GM21737 (cell line): ENCODE data around the gene LRTM2.

Source experiments
- ATAC-seq: cut with Tn5 transposase; IDR thresholded peaks from one replicate; pipeline ENCODE4 v1.9.1; 2021; ENCODE audit warnings: mild to moderate bottlenecking, moderate library complexity; ENCODE audit not compliant: unreplicated experiment

Gene LRTM2

GRCh38 chr12:1842183-1842904 is 22.0 kb downstream of the LRTM2 start:
- ATAC-seq = no peak

GRCh38 chr12:1842905-1843640 is 22.7 kb downstream of the LRTM2 start:
- ATAC-seq = no peak

- no peak for ATAC-seq
Measured at GRCh38 chr12:1843641-1844005, 23.3 kb downstream of the LRTM2 start.

- no peak for ATAC-seq
Measured at GRCh38 chr12:1844223-1844622, 23.9 kb downstream of the LRTM2 start.

GRCh38 chr12:1844661-1845409 is 24.5 kb downstream of the LRTM2 start:
- ATAC-seq = no peak

- no peak for ATAC-seq
Measured at GRCh38 chr12:1845427-1845826, 25.1 kb downstream of the LRTM2 start.

- no peak for ATAC-seq
Measured at GRCh38 chr12:1845886-1846285, 25.5 kb downstream of the LRTM2 start.

GRCh38 chr12:1846421-1847405 is 26.3 kb downstream of the LRTM2 start:
- no peak for ATAC-seq

GRCh38 chr12:1847411-1847810 is 27.0 kb downstream of the LRTM2 start:
- ATAC-seq = no peak

- no peak for ATAC-seq
Measured at GRCh38 chr12:1848146-1848545, 27.8 kb downstream of the LRTM2 start.

- no peak for ATAC-seq
Measured at GRCh38 chr12:1848745-1849144, 28.4 kb downstream of the LRTM2 start.

- no peak for ATAC-seq
Measured at GRCh38 chr12:1851151-1851701, 30.9 kb downstream of the LRTM2 start.

- ATAC-seq = no peak
Measured at GRCh38 chr12:1852076-1852475, 31.7 kb downstream of the LRTM2 start.

GRCh38 chr12:1853716-1854115 is 33.4 kb downstream of the LRTM2 start:
- no peak for ATAC-seq

- no peak for ATAC-seq
Measured at GRCh38 chr12:1855241-1855640, 34.9 kb downstream of the LRTM2 start.

- no peak for ATAC-seq
Measured at GRCh38 chr12:1857086-1857485, 36.7 kb downstream of the LRTM2 start.

- no peak for ATAC-seq
Measured at GRCh38 chr12:1857821-1858220, 37.5 kb downstream of the LRTM2 start.

GRCh38 chr12:1858456-1858855 is 38.1 kb downstream of the LRTM2 start:
- ATAC-seq = no peak

GRCh38 chr12:1859643-1860042 is 39.3 kb downstream of the LRTM2 start:
- no peak for ATAC-seq

- ATAC-seq = no peak
Measured at GRCh38 chr12:1862973-1863372, 42.6 kb downstream of the LRTM2 start.
